NCI-H2029 (cell line): Measurements from ENCODE around the gene BMPER.

Experiments used
- DNase-seq: peaks from one replicate; lab custom pipeline; 2025; lab: John Stamatoyannopoulos, UW

The BMPER gene

DNA sequence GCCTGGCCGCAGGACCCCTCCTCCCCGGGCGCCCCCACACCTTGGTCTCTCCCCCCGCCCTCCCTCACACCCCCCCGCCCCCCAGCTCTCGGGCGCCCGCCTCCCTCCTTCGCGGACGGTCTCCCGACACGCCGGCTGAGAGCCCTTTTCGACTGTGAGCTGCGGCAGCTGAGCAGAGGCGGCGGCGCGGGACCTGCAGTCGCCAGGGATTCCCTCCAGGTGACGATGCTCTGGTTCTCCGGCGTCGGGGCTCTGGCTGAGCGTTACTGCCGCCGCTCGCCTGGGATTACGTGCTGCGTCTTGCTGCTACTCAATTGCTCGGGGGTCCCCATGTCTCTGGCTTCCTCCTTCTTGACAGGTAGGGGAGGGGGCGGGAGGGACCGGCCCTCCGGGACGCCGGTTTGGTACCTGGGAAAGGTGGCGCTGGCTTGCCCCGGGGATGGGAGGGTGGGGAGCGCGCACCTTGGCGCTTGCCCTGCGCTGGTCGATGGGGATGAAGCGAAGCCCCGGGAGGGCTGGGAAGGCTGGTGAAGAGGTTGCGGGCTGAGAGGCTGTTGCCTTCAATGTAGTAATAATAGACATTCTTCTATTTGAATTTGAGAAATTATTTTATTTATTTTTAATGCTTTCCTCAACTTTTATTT is at the start of gene BMPER:
BMPER (plus strand) TSS at position 151 of the 644 bp plus-strand sequence; CDS start at position 226, 75 bp downstream.
- DNase-seq = peak; percentile 15

DNA sequence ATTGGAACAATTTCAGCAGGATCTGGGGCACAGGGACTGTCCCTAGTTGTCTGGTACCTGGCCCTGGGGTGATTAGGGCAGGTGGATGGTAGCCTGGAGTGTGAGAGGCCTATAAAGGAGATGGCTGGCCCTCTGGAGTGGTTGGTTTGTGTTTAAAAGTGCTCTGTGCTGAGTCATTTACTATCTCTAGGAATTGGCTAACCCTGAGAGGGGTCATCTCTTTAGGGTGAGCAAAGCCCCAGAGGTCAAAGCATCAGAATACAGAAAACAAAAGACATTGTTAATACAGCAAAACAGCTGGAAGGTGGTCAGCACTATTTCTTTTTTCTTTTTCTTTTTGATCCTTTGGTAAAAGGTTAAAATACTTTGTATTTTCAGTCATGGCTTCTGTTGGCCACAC is 43.4 kb upstream of the BMPER start:
- no peak for DNase-seq

DNA sequence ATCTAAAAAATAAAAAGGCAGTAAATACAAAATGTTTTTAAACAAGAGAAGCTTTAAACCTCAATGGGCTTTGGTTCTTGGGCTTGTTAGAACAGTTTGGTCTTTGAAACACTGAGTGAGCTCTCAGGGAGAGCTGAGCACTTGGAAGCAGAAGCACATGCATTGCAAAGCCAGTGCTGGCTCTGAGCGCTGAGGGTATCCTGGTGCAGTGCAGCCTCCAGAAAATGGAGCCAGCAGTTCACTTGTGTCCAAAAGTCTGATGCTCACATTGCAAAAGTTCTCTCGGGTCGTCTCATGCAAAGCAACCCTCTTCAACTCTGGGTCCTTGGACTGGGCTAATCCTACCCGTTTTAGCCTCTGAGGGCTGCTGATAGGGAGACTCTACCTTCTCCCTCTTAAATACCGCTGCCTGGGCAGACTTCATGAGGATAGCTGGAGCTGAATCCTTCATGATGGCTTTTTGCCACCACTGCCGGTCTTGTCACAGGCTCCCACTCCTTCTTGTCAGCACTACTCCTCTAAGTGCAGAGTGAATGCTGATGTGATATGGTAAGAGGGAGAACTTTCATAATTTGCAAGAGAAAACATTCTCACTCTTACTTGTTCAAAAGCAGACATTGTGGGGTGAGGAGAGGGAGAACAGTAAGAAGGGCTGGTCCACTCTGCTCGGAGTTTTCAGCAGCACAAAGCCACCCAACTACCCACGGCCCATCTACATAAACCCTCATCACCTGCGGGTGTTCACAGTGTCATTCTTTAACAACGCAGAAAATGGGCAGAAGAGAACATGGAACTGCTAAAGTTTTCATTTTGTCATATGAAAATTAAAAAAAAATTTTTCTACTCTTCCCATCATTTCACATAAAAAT is 42.2 kb upstream of the BMPER start:
- DNase-seq = no peak

DNA sequence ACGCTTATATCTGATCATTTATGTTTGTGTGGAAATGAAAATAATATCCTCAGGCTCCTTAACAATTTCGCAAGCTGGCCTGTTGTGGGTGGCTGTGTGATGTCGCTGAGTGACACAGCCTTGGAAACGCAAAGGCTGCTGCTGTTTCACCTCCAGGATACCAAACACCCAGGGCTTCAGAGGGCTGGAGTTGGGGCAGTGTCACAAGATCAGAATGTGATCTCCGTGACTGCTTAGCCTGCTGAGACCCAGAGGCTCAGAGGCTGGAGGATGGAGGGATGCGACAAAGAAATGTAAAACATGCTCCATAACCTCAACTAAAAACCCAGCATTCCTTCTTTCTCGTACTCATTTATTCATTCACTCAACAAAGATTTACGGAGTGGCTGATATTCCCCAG is 37.2 kb upstream of the BMPER start:
- DNase-seq = no peak

DNA sequence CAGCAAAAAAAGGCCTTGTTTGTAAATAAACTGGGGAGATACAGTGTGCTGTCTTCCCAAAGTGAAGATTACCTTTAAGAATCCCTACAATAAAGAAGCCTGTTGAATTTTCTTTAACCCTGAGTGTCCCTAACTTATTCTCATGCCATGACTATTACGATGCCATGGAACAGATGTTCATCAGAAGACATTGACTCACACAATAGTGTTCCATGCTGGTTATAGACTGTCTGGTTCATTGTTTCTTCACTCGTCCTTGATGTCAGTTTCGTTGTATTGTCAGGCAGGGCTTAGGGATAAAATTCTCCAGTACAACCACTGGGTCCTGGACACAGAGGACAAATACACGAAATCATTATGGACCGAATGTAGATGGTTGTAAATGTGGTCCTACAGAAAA is 36.2 kb upstream of the BMPER start:
- no peak for DNase-seq

DNA sequence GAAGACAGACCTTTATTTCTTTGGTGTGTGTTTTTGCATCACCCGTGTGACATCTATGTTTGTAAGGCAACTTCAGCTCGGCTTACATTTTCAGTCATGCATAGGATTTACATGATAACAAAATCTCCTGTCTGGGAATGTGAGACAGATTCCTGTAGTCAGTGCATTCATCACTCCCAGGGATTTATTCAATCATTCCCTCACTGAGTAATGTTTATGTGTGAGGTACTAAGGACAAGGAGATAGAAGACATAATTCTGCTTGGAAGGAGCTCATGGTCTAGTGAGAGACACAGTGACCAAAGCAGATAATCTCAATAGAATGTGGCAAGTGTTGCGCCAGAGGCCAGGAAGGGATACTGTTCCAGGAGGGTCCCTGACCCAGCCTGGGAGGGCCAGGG is 35.2 kb upstream of the BMPER start:
- DNase-seq = no peak

DNA sequence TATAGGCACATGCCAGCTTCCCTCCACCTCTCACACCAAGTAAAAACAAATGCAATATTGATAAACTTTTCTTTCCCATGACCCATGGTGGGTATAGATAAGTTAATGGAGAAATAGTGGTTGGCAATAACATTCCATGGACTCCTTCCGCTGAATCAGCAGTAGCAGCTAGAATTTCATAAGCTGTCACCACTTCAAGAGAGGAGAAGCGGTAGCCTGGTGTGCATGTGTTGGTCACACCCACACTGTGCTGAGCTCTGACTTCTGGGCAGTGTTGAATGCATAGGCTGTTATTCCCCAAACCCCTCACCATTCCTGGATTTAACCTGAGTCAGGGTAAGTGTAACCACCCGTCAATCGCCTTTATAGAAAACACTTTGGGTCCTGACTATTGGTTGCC is 32.5 kb upstream of the BMPER start:
- DNase-seq = no peak

DNA sequence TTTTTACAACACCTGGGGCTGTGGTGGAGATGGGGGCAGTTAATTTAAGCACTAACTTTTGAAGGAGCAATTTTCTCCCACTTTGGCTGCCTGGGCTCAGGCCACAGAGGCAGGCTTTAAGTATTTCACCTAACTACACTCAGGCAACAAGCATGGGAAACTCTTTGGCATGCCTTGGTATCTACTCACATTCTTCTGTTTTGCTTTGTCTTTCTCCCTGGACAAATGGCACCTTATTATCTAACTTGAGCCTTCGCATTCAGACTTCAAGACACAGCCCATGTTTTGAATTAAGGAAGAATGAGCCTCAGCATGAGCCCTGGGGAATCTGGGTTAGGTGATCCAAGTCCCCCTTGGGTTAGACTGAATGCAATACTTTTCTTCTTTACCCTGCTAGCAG is 31.8 kb upstream of the BMPER start:
- DNase-seq = no peak

DNA sequence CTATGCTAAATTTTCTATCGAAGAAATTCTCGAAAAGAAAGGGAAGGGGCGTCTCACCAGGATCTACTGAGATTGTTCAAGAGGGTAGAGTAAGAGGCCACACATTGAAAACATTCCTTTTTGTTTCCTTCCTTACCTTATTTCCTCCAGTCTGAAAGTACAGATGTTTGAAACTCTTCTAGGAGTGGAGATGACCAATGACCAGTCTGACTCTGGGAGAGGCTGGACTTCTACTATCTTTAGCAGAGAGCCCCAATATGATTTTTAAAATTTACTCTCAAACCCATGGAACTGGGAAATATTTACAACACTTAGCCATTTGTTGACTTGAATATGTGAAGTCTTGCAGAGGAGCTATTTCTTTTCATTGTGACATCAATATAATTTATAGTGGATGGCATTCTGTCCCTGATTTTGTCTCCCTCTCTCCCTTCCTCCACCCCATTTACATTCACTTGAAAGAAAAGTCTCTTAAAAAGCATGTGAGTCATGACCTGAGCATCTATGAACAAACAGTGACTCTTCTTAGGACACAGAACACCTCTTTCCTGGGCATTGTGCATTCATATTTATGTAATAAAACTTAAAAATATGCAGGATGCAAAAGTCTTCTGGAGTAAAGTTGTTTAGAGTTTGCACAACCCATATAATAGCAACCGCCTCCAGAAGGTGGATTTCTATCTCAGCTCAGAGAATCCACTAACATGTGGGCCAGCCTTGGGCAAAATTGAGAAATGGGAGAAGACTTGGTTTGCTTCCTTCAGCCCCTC is 31.2 kb upstream of the BMPER start:
- no peak for DNase-seq

DNA sequence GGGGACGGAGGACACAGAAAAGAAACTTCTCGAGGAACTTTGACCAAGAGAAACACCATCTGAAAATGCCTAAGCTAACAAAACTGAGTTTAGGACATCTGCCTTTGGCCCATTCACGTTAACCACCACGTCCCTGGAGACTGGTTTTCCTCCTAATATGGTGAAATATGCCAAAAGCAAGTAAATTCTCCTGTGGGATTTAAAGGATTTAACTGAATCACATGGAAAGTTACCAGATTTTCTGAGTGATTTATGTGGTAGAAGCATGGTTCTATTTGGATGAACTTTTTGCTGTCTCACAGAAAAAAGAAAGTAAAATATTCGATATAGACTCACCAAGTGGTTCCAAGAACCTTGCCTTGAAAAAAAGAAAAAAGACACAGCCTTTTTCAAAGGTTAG is 30.4 kb upstream of the BMPER start:
- DNase-seq = no peak

DNA sequence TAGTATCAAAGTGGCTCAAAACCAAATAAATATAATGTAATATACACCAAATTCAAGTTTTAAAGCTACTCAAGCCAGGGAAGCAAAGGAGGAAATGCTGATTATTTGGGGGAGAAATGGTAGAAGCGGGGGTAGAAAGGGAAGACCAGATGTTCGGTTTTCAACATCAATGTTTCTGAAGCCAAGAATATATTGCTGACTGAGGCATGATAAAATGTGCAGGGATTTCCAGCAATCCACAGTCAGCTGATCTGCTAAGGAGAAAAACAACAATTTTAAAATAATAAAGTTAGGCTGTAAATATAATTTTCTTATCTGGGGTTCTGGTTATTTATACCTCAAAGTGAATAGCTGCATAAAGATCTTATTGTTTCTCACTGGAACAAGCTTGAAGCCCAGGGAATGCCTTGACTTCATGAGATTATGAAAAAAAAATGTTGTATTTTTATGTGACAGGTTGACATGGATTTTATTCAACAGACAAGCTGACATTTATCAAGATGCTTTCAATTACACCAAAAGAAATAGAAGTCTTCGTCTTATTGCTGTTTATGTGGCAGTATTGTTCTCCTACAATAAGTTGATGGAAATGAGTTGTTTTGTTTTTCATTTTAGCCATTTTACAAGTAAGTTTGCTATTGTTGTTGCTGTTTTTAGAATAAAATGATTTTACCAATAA is 28.6 kb upstream of the BMPER start:
- no peak for DNase-seq

DNA sequence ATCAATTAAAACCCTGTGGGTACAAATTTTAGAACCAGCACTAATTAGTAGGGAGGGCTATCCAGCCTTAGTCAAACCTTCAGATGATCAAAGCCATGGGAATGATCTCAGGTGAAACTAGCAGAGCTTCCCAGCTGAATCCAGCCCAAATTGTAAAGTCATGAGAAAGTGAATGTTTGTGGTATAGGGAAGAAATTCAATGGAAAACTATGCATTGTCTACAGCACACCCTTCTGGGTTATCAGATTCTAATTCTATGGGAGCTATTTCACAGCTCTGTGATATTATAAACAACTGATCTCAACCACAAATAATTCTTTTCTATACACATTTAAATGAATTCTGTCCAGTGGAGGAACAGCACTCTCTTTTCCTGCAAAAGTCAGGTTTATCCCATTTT is 24.6 kb upstream of the BMPER start:
- DNase-seq = no peak

DNA sequence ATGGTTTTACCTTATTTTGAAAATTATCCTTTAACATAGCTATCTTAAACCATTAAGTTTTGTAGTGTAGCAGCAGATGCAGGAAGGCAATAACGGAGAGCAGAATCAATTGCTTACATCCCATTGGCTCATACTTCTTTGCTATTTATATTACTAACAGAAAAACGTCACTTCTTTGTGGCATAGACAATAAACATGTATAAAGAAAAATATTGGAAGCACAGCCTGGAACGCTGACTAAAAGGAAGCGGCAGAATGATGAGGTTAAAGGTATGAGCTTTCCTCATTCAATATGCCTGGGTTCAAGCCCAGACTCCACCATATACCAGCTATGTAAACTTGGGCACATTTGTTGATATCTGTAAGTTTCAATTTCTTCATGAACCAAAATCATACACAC is 24.0 kb upstream of the BMPER start:
- no peak for DNase-seq

DNA sequence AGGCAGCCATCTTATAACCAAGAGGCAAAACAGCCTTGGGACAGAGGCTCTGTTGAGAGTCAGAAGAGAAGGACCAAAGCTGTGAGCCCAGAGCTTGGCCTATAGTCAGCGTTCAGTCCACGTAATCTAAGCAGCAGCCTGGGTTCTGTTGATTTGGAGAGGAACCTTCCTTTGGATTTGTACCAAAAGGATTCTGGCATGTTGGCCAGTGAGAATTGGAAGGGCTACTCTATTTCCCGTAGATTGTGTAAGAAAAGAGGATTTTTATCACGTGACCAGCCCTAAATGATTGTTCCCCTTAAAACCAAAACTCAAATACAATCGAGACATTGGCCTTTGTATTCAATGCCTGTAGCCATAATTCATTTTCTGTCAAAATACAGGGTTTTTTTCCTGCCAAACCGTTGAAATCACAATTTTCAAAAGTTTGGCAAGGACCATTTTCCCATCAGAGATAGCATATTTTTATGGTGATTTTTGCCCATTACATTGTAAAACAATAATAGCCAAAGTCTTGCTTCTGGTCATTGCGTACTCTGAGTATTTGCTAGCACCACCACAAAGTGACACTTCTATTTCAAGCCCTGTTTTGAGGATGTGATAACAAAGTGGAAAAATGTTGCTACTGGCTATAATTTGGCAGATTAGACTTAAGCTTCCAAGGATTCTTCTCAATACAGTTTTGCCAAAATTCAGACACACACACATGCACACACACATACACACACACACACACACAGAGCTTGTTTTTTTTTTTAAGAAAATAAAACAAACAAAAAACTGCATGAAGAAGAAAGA is 23.1 kb upstream of the BMPER start:
- no peak for DNase-seq

DNA sequence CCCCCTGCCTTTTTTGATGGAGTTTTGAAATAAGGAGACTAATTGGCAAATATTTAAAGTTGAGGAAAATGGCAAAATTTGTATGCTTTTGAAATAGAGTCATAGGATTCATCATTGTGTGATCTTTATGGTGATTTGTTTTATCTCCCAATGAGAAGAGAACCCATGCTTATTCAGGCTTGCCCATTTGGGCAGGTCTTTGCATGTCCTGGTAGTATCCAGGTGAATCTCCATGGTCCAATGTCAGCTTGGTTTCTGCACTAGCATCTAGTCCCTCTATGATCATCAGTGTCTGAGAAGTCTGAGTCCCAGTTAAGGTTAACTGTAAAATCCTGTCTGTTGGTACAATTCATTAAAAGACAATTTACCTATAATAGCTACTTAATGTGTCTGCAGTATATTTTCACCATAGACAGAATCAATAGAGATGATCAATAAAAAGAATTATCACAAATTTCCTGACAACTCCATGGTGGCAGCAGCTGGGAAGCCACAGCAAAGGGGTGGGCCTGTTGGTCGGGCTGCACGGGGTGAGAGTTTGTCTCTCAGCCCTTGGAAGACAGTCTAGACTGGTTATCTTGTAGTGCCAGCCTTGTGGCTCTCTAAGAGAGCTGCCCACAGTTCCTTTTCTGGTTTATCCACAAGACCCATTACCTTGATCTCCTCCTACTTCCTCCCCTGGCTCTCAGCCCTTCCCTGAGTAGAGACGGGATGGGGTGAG is 22.2 kb upstream of the BMPER start:
- no peak for DNase-seq

DNA sequence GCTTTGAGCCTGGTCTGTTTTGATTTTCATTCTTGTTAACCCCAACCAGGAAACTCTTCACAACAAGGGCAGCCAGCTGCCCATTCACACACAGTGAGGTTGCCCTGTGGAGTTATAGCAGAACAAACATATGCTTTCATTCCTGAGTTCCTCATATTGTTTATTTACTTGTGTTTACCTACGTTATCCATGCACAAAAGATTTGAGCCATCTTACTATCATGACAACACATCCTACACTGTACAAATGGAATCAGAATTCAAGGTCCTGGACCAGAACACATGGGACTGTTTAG is 21.7 kb upstream of the BMPER start:
- peak; percentile 70 for DNase-seq

DNA sequence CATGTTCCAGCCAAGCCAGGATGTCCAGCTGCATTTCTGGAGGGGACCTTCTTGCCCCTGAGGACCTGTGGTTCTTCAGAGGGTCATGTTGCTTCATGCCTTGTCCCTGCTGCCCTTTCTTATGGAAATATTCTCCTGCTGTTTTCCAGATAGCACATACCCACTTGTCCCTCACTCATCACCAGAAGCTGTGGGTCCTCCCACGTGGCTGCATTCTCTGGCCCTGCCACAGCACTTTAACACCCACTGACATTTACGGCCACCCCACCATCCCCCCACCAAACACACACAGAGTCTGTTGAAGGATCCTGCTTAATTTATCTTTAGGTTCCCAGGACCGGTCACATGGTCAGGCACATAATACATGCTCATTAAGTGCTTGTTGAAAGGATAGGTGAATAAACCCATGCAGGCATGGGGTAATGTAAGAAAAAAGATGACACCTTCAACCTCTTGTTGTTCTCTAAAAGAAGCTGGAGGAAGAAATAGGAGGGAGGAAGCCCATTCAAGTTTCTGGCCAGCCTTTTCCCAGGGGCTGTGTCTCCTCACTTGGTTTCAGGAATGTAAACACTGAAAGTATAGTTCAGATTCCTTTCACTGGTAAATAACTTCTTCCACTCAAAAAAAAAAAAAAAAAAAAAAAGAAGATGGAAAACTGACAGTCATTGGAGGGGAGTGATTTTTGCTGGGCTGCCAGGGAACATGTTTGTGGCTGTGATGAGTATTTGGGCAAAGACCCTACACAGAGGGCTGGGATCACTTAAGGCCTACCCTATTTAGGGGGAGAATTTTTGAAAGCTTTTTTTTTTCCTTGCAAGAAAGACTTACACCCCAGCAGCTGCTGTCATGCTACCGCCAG is 19.8 kb upstream of the BMPER start:
- DNase-seq = no peak

DNA sequence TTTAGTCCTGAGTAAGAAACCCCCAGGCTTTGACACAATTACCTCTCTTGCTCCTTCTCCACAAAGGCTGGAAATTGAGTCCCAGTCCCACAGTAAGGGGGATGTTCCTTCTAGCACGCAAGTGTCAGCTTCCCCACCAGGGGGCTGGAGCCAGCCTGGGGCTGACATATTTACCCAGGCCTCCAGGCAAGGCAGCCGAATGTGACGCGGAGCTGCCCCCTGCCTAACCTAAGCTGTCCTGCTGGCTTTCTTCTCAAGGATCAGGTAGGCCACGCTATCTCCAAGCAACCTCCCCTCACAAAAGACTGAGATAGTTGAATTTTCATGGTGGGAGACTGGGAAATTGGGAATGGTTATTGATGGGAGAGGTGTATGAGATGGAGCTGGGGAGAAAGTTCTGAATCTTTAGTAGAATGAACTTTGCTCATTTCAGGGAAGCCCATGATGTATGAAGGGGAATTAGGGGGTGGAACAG is 19.2 kb upstream of the BMPER start:
- DNase-seq = no peak

DNA sequence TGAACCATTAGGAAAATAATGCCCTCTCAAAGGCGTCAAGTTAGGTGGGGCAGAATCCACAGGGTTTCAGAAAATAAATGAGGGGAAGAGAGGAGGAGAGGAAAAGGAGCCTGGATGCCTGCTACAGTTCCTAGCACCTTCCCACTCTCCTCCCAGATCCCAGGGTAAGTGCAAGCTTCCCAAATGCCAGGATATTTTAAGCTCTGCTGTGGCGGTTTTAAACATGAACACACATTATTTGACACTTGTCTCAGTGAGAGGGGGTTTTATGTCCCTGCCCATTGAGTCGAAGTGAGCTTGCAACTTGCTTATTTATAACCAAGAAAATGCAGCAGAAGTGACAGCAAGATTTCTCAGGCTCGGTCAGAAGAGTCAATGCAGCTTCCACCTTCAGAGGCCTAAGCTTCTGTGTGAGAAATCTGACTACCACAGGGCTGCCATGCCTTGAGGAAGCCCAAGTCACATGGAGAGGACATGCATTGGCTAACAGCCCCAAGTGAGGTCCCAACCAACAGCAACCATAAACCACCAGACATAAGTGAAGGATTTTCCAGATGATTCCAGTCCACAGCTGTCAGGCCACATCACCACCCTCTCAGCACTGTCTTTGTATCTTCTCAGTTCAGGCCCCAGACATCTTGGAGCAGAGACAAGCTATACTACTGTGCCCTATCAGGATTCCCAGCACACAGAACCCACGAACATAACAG is 17.9 kb upstream of the BMPER start:
- DNase-seq = no peak
